BJ (cell line): ENCODE measurements around the gene LMBRD1. TPM values are rescaled to one million over a fixed set of nuclear protein-coding genes. Genes with fewer than 3 reads are reported as not detected.

ENCODE experiments used
- CTCF ChIA-PET: fragments of 350-600 bp; formaldehyde crosslinking; extraction: SDS; loops from one replicate; lab custom pipeline; 2021; ENCODE audit warnings: antibody characterized with exemption, inconsistent platforms; lab: Yijun Ruan, JAX
- POLR2A ChIA-PET: fragments of 300-600 bp; sonication (Branson Sonifier 250); formaldehyde crosslinking; extraction: SDS; loops from one replicate; lab custom pipeline; 2021; ENCODE audit warnings: antibody characterized with exemption; lab: Charles Lee
- DNase-seq: peaks from one replicate; pipeline ENCODE4 v3.0.0-alpha.2; 2011; ENCODE audit warnings: low read depth
- H3K27me3 ChIP-seq: 2 replicates; pipeline ENCODE4 v1.6.0; 2011; ENCODE audit warnings: low read length; ENCODE audit not compliant: control insufficient read depth, insufficient read depth
- H3K36me3 ChIP-seq: 2 replicates; pipeline ENCODE4 v1.5.1; 2011; ENCODE audit warnings: low read length; ENCODE audit not compliant: control insufficient read depth, insufficient read depth
- H3K4me3 ChIP-seq: 2 replicates; pipeline ENCODE4 v1.5.1; 2011; ENCODE audit warnings: low read depth, mild to moderate bottlenecking, control low read depth, low read length
- CTCF ChIP-seq: IDR thresholded peaks from 2 replicates; pipeline ENCODE4 v1.5.1; 2011; ENCODE audit warnings: low read depth, mild to moderate bottlenecking, control low read depth, inconsistent platforms, low read length, moderate library complexity; ENCODE audit not compliant: insufficient read depth
- polyA plus RNA-seq: library from polyadenylated mRNA; depleted of rRNA; stranded (reverse); fragments of >200 nt; gene quantifications from 2 replicates; pipeline ENCODE4 v1.2.3, GENCODE V29; 2011

The LMBRD1 gene
- polyA plus RNA-seq, 1 experiment = 9.0 TPM

GRCh38 chr6:69705954-69706353 is 90.9 kb downstream of the LMBRD1 start:
- no peaks in the 10 kb centered on the region for H3K36me3 ChIP-seq
- POLR2A ChIA-PET = no interaction called here
- TF ChIP-seq CTCF = no peak
- H3K27me3 ChIP-seq = no peaks in the 10 kb centered on the region
- CTCF ChIA-PET = no interaction called here
- H3K4me3 ChIP-seq = no peak overlapping the region
- DNase-seq = no peak

GRCh38 chr6:69704916-69705315 is 91.9 kb downstream of the LMBRD1 start:
- no peak for TF ChIP-seq CTCF
- Histone ChIP-seq H3K27me3 (no peaks in the 10 kb centered on the region), H3K4me3 (no peak overlapping the region), H3K36me3 (no peaks in the 10 kb centered on the region)
- DNase-seq = no peak
- CTCF ChIA-PET = interaction anchor here (1.2 kb wide), 1 partner anchor 36 kb away, joined by 3 read pairs; no protein-coding TSS in a partner anchor
- POLR2A ChIA-PET = no interaction called here

- no peaks in the 10 kb centered on the region for H3K27me3 ChIP-seq
- no peaks in the 10 kb centered on the region for H3K36me3 ChIP-seq
- DNase-seq = no peak
- no peak for TF ChIP-seq CTCF
- CTCF ChIA-PET = interaction anchor here (0.6 kb wide), 1 partner anchor 12 kb away, joined by 5 read pairs; no protein-coding TSS in a partner anchor
- POLR2A ChIA-PET = interaction anchor here (0.8 kb wide), 1 partner anchor 97 kb away, joined by 3 read pairs; the partner anchor contains the start of gene LMBRD1
- H3K4me3 ChIP-seq = no peak overlapping the region
Observed at GRCh38 chr6:69699655-69700054, 97.2 kb downstream of the LMBRD1 start.

GRCh38 chr6:69696273-69696672 is 100.5 kb downstream of the LMBRD1 start:
- no peak for TF ChIP-seq CTCF
- Histone ChIP-seq H3K36me3 (no peaks in the 10 kb centered on the region), H3K27me3 (no peaks in the 10 kb centered on the region), H3K4me3 (no peak overlapping the region)
- DNase-seq = no peak
- ChIA-PET POLR2A (no interaction called here), CTCF (no interaction called here)

GRCh38 chr6:69693762-69694161 is 103.0 kb downstream of the LMBRD1 start:
- H3K4me3 ChIP-seq = no peak overlapping the region
- ChIA-PET CTCF (no interaction called here), POLR2A (no interaction called here)
- no peak for DNase-seq
- H3K36me3 ChIP-seq = no peaks in the 10 kb centered on the region
- no peak for TF ChIP-seq CTCF
- no peaks in the 10 kb centered on the region for H3K27me3 ChIP-seq
